ENCODE measurements around the gene GNAO1.

Gene GNAO1

DNA sequence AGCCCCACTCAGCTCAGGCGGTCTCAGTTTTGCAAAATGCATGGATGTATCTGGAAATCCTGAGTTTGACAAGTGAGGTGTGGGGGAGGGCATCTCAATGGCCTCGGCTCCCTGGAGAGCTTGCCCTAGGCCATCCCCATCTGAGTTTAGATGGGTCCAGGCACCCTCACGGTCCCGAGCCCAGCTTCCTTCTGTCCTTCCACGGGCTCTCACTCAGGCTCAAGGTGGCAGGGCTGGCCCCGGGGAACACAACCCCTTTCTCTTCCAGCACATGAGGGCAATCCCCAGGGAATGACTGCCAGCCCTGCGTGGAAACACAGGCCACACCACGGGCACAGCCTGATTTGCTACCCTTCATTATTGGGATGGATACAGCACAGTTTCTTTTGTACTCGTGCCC lies 175.7 kb downstream of the GNAO1 start:
- H2BK120ac ChIP-seq (ENCODE audit: low read depth, low read length), result no peak overlapping the region
- H3K4me2 ChIP-seq (ENCODE audit: insufficient read depth, low read length, poor library complexity, severe bottlenecking), result no peak overlapping the region
- no CpG with 5 or more reads among the region's 9 CpGs for WGBS, 2 donors (ENCODE audit: extremely low coverage in 2 of 2, insufficient read length in 2 of 2, insufficient replicate concordance in 1 of 2)
- no peak overlapping the region for H4K8ac ChIP-seq (ENCODE audit: low read depth, low read length)
- no peak overlapping the region for H2BK5ac ChIP-seq (ENCODE audit: low read length)
- H2BK12ac ChIP-seq (ENCODE audit: low read length), result no peak overlapping the region
- H3K9me3 ChIP-seq (replicated peaks in 1 of 2; ENCODE audit: control insufficient read depth in 2 of 2, insufficient read depth in 1 of 2, low read depth in 1 of 2, low read length in 2 of 2), result no peaks in the 10 kb centered on the region
- peaks cover 3% of the 10 kb centered on the region for H3K79me1 ChIP-seq (ENCODE audit: low read depth, low read length)
- no peak overlapping the region for H3K9ac ChIP-seq (ENCODE audit: low read depth, low read length, poor library complexity)
- no peak overlapping the region for H3K14ac ChIP-seq (ENCODE audit: low read length)
- H3K4ac ChIP-seq (ENCODE audit: low read length), result no peak overlapping the region
- peaks cover 0 to 2% of the 10 kb centered on the region in 2 donors for H3K4me1 ChIP-seq (ENCODE audit: control insufficient read depth in 2 of 2, insufficient read depth in 1 of 2, low read depth in 1 of 2, low read length in 2 of 2)
- no peak overlapping the region for H3K27ac ChIP-seq (replicated peaks; ENCODE audit: low read length)
- H3K23ac ChIP-seq (ENCODE audit: low read depth, low read length, poor library complexity), result no peak overlapping the region
- no peak overlapping the region for H2AK5ac ChIP-seq (ENCODE audit: low read depth, low read length)
- DNase-seq (ENCODE audit: low spot score), result no peak
- no peak overlapping the region for H3K18ac ChIP-seq (ENCODE audit: low read length)
- no peak overlapping the region for H3K4me3 ChIP-seq (ENCODE audit: low read length in 2 of 2)
- H4K91ac ChIP-seq (ENCODE audit: low read depth, low read length, poor library complexity), result no peak overlapping the region
- no peak overlapping the region for H2BK15ac ChIP-seq (ENCODE audit: low read length)
- no peak overlapping the region for H2AFZ ChIP-seq (ENCODE audit: low read length)
- H3K27me3 ChIP-seq (ENCODE audit: control insufficient read depth in 3 of 3, insufficient read depth in 3 of 3, low read depth in 1 of 3, low read length in 3 of 3), result peaks cover 0 to 2% (median 0%) of the 10 kb centered on the region in 3 experiments
- H3K36me3 ChIP-seq (replicated peaks in 1 of 2; ENCODE audit: control insufficient read depth in 2 of 2, insufficient read depth in 2 of 2, low read length in 2 of 2), result peaks cover 23 to 76% of the 10 kb centered on the region in 2 donors

DNA sequence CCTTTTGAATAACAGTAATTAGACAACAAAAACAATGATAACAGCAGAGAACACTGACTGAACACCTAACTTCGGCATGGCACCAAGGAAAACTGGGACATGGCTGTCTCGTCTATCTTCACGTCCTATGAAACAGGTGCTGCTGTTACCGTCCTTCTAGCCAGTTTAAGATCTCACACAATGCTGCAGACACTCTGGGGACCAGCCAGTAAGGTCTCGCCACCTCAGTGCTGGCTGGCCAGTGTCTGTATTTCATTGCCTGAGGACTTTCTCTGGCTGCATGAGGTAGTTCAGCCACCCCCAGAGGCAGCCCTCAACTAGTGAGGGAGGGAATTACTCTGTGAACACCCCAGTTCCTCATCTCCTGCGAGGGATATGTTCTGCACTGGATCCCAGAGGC lies 176.5 kb downstream of the GNAO1 start:
- Histone ChIP-seq H4K8ac (ENCODE audit: low read depth, low read length) (no peak overlapping the region), H3K4me2 (ENCODE audit: insufficient read depth, low read length, poor library complexity, severe bottlenecking) (no peak overlapping the region), H3K9me3 (replicated peaks in 1 of 2; ENCODE audit: control insufficient read depth in 2 of 2, insufficient read depth in 1 of 2, low read depth in 1 of 2, low read length in 2 of 2) (no peaks in the 10 kb centered on the region), H3K14ac (ENCODE audit: low read length) (no peak overlapping the region), H3K36me3 (replicated peaks in 1 of 2; ENCODE audit: control insufficient read depth in 2 of 2, insufficient read depth in 2 of 2, low read length in 2 of 2) (peaks cover 18 to 73% of the 10 kb centered on the region in 2 donors), H3K4me3 (ENCODE audit: low read length in 2 of 2) (no peak overlapping the region), H2AK5ac (ENCODE audit: low read depth, low read length) (no peak overlapping the region), H4K91ac (ENCODE audit: low read depth, low read length, poor library complexity) (no peak overlapping the region), H3K4me1 (ENCODE audit: control insufficient read depth in 2 of 2, insufficient read depth in 1 of 2, low read depth in 1 of 2, low read length in 2 of 2) (peaks cover 0 to 2% of the 10 kb centered on the region in 2 donors), H2BK12ac (ENCODE audit: low read length) (no peak overlapping the region), H3K9ac (ENCODE audit: low read depth, low read length, poor library complexity) (no peak overlapping the region), H2BK15ac (ENCODE audit: low read length) (no peak overlapping the region), H2AFZ (ENCODE audit: low read length) (no peak overlapping the region), H3K18ac (ENCODE audit: low read length) (no peak overlapping the region), H2BK5ac (ENCODE audit: low read length) (no peak overlapping the region), H3K27me3 (ENCODE audit: control insufficient read depth in 3 of 3, insufficient read depth in 3 of 3, low read depth in 1 of 3, low read length in 3 of 3) (peaks cover 0 to 2% (median 0%) of the 10 kb centered on the region in 3 experiments), H3K4ac (ENCODE audit: low read length) (no peak overlapping the region), H2BK120ac (ENCODE audit: low read depth, low read length) (no peak overlapping the region), H3K27ac (replicated peaks; ENCODE audit: low read length) (no peak overlapping the region), H3K79me1 (ENCODE audit: low read depth, low read length) (peaks cover 3% of the 10 kb centered on the region), H3K23ac (ENCODE audit: low read depth, low read length, poor library complexity) (no peak overlapping the region)
- DNase-seq (ENCODE audit: low spot score), result no peak
- WGBS, 2 donors (ENCODE audit: extremely low coverage in 2 of 2, insufficient read length in 2 of 2, insufficient replicate concordance in 1 of 2), result no CpG with 5 or more reads among the region's 6 CpGs

DNA sequence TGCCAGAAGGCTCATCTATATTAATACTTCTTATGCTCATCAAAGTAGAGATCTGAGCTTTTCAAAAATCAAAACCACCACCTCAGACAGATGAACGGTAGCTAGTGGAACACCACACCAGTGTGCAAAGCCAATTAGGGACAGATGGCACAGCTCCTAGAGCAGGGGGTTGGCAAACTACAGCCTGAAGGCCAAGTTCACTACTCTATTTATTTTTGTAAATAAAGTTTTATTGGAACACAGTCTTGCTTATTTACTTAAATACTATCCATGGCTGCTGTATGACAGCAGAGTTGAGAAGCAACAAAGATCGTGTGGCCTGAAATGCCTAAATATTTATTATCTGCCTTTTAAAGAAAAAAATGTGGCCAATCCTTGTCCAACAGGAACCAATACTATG lies 177.3 kb downstream of the GNAO1 start:
- Histone ChIP-seq H3K4me1 (ENCODE audit: control insufficient read depth in 2 of 2, insufficient read depth in 1 of 2, low read depth in 1 of 2, low read length in 2 of 2) (peaks cover 2% of the 10 kb centered on the region in 2 donors), H3K4ac (ENCODE audit: low read length) (no peak overlapping the region), H3K9me3 (replicated peaks in 1 of 2; ENCODE audit: control insufficient read depth in 2 of 2, insufficient read depth in 1 of 2, low read depth in 1 of 2, low read length in 2 of 2) (no peaks in the 10 kb centered on the region), H4K8ac (ENCODE audit: low read depth, low read length) (no peak overlapping the region), H3K23ac (ENCODE audit: low read depth, low read length, poor library complexity) (no peak overlapping the region), H3K4me2 (ENCODE audit: insufficient read depth, low read length, poor library complexity, severe bottlenecking) (no peak overlapping the region), H3K14ac (ENCODE audit: low read length) (no peak overlapping the region), H3K4me3 (ENCODE audit: low read length in 2 of 2) (no peak overlapping the region), H3K9ac (ENCODE audit: low read depth, low read length, poor library complexity) (no peak overlapping the region), H2BK15ac (ENCODE audit: low read length) (no peak overlapping the region), H3K18ac (ENCODE audit: low read length) (no peak overlapping the region), H2BK12ac (ENCODE audit: low read length) (no peak overlapping the region), H3K27ac (replicated peaks; ENCODE audit: low read length) (no peak overlapping the region), H3K36me3 (replicated peaks in 1 of 2; ENCODE audit: control insufficient read depth in 2 of 2, insufficient read depth in 2 of 2, low read length in 2 of 2) (peaks cover 12 to 65% of the 10 kb centered on the region in 2 donors), H2BK120ac (ENCODE audit: low read depth, low read length) (no peak overlapping the region), H2BK5ac (ENCODE audit: low read length) (no peak overlapping the region), H3K79me1 (ENCODE audit: low read depth, low read length) (peaks cover 3% of the 10 kb centered on the region), H4K91ac (ENCODE audit: low read depth, low read length, poor library complexity) (no peak overlapping the region), H2AFZ (ENCODE audit: low read length) (no peak overlapping the region), H3K27me3 (ENCODE audit: control insufficient read depth in 3 of 3, insufficient read depth in 3 of 3, low read depth in 1 of 3, low read length in 3 of 3) (peaks cover 0 to 2% (median 0%) of the 10 kb centered on the region in 3 experiments), H2AK5ac (ENCODE audit: low read depth, low read length) (no peak overlapping the region)
- DNase-seq (ENCODE audit: low spot score), result no peak
- WGBS, 2 donors (ENCODE audit: extremely low coverage in 2 of 2, insufficient read length in 2 of 2, insufficient replicate concordance in 1 of 2), result no CpG with 5 or more reads among the region's 2 CpGs

DNA sequence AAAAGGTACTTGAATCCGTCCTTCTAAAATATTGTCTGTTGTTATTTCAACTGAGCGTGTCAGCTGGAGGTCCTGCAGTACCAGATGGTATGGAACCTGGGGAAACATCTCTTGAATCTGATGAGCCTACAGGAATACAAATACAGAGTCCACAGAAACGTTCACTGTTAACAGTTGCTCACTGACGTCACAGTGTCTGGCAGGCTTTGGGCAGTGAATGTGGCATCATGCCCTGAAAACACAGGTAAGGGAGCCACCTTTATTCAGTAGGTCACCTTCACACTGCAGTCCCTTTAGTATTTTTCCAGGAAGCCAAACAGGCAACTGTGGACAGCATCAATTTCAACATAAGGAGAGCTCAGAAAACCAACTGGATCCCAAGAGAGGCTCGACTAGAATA lies 177.9 kb downstream of the GNAO1 start:
- H3K4me3 ChIP-seq (ENCODE audit: low read length in 2 of 2), result no peak overlapping the region
- H3K9me3 ChIP-seq (replicated peaks in 1 of 2; ENCODE audit: control insufficient read depth in 2 of 2, insufficient read depth in 1 of 2, low read depth in 1 of 2, low read length in 2 of 2), result no peaks in the 10 kb centered on the region
- H3K4me2 ChIP-seq (ENCODE audit: insufficient read depth, low read length, poor library complexity, severe bottlenecking), result no peak overlapping the region
- peaks cover 3% of the 10 kb centered on the region for H3K79me1 ChIP-seq (ENCODE audit: low read depth, low read length)
- H2AK5ac ChIP-seq (ENCODE audit: low read depth, low read length), result no peak overlapping the region
- WGBS, 2 donors (ENCODE audit: extremely low coverage in 2 of 2, insufficient read length in 2 of 2, insufficient replicate concordance in 1 of 2), result no CpG with 5 or more reads among the region's 5 CpGs
- H2BK12ac ChIP-seq (ENCODE audit: low read length), result no peak overlapping the region
- no peak overlapping the region for H2BK15ac ChIP-seq (ENCODE audit: low read length)
- H4K91ac ChIP-seq (ENCODE audit: low read depth, low read length, poor library complexity), result no peak overlapping the region
- no peak overlapping the region for H3K27ac ChIP-seq (replicated peaks; ENCODE audit: low read length)
- no peak overlapping the region for H3K14ac ChIP-seq (ENCODE audit: low read length)
- no peak overlapping the region for H2AFZ ChIP-seq (ENCODE audit: low read length)
- H3K9ac ChIP-seq (ENCODE audit: low read depth, low read length, poor library complexity), result no peak overlapping the region
- no peak overlapping the region for H2BK5ac ChIP-seq (ENCODE audit: low read length)
- no peak overlapping the region for H3K23ac ChIP-seq (ENCODE audit: low read depth, low read length, poor library complexity)
- peaks cover 0 to 2% (median 0%) of the 10 kb centered on the region in 3 experiments for H3K27me3 ChIP-seq (ENCODE audit: control insufficient read depth in 3 of 3, insufficient read depth in 3 of 3, low read depth in 1 of 3, low read length in 3 of 3)
- H2BK120ac ChIP-seq (ENCODE audit: low read depth, low read length), result no peak overlapping the region
- no peak for DNase-seq (ENCODE audit: low spot score)
- H3K36me3 ChIP-seq (replicated peaks in 1 of 2; ENCODE audit: control insufficient read depth in 2 of 2, insufficient read depth in 2 of 2, low read length in 2 of 2), result peaks cover 9 to 59% of the 10 kb centered on the region in 2 donors
- no peak overlapping the region for H3K4ac ChIP-seq (ENCODE audit: low read length)
- H4K8ac ChIP-seq (ENCODE audit: low read depth, low read length), result no peak overlapping the region
- H3K4me1 ChIP-seq (ENCODE audit: control insufficient read depth in 2 of 2, insufficient read depth in 1 of 2, low read depth in 1 of 2, low read length in 2 of 2), result peaks cover 2% of the 10 kb centered on the region in 2 donors
- no peak overlapping the region for H3K18ac ChIP-seq (ENCODE audit: low read length)
